PFSK-1 (cell line): Measurements from ENCODE around the gene ELL.

ENCODE experiments used
- FOXP2 ChIP-seq: optimal IDR thresholded peaks from 2 replicates; pipeline ENCODE3; 2011; ENCODE audit warnings: borderline replicate concordance, control low read depth, inconsistent platforms; ENCODE audit not compliant: insufficient read depth; ENCODE audit errors: extremely low read length, extremely low read depth
- POLR2AphosphoS5 ChIP-seq: IDR thresholded peaks from 2 replicates; pipeline ENCODE4 v1.6.1; 2012; ENCODE audit warnings: low read depth, mild to moderate bottlenecking, control low read depth, low read length, moderate library complexity
- REST ChIP-seq, 2 experiments: IDR thresholded peaks; 2 replicates each; pipeline versions ENCODE4 v1.6.1 to v1.8.0; 2011 to 2012; ENCODE audit warnings: low read depth in 2 of 2, low read length in 2 of 2, control low read depth in 1 of 2, inconsistent platforms in 1 of 2, mild to moderate bottlenecking in 1 of 2, moderate library complexity in 1 of 2; ENCODE audit not compliant: insufficient read depth in 1 of 2
- SIN3A ChIP-seq: IDR thresholded peaks from 2 replicates; pipeline ENCODE4 v1.6.1; 2012; ENCODE audit warnings: mild to moderate bottlenecking, low read length, moderate library complexity, borderline replicate concordance; ENCODE audit not compliant: insufficient read depth
- TAF1 ChIP-seq: IDR thresholded peaks from 2 replicates; pipeline ENCODE4 v1.6.1; 2012; ENCODE audit warnings: low read length, control low read depth, borderline replicate concordance; ENCODE audit not compliant: insufficient read depth

The ELL gene

DNA sequence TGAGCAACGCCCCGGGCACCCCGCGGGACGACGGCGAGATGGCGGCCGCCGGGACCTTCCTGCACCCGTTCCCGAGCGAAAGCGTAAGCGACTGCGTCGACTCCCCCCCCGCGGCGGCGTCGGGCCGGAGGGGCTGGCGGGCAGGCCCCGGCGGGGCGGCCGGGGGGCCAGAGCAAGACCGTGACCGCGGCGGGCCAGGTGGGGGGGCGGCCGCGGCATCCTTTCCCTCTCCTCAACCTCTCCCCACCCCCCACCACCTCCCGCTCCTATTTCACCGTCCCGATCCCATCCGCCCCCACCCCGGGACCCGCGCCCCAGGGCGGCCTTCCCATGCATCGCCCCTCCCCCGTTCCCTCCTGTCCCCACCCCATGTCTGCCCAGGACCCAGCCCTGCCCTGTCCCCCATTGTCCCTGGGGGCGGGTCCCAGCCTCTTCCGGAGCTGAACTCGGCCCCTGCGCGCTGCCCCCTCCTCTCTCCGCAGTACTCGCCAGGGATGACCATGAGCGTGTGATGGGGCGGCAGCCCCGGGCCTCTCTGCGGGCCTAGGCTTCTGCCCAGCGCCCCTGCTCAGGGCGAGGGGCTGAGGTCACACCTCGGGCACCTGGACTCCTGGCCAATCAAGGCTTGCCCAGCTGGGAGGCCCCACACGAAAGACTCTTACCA is 88.0 kb downstream of the ELL start:
- TF ChIP-seq REST (IDR thresholded peaks at IDR 0.05; ENCODE audit: insufficient read depth in 1 of 2, low read depth in 2 of 2, low read length in 2 of 2) (no peak), SIN3A (no peak), POLR2AphosphoS5 (no peak; the same call in 1 of the 2 replicates), TAF1 (no peak), FOXP2 (no peak)

GRCh38 chr19:18433015-18433691 is 88.7 kb downstream of the ELL start:
- TF ChIP-seq FOXP2 (no peak), POLR2AphosphoS5 (peak; percentile 31; the same call in 1 of the 2 replicates)

- TF ChIP-seq FOXP2: no peak
- TF ChIP-seq SIN3A: no peak
- no peak for TF ChIP-seq REST (IDR thresholded peaks at IDR 0.05; ENCODE audit: insufficient read depth in 1 of 2, low read depth in 2 of 2, low read length in 2 of 2)
- no peak for TF ChIP-seq POLR2AphosphoS5
- TF ChIP-seq TAF1: no peak
Measured at GRCh38 chr19:18432275-18433014, 89.4 kb downstream of the ELL start.

DNA sequence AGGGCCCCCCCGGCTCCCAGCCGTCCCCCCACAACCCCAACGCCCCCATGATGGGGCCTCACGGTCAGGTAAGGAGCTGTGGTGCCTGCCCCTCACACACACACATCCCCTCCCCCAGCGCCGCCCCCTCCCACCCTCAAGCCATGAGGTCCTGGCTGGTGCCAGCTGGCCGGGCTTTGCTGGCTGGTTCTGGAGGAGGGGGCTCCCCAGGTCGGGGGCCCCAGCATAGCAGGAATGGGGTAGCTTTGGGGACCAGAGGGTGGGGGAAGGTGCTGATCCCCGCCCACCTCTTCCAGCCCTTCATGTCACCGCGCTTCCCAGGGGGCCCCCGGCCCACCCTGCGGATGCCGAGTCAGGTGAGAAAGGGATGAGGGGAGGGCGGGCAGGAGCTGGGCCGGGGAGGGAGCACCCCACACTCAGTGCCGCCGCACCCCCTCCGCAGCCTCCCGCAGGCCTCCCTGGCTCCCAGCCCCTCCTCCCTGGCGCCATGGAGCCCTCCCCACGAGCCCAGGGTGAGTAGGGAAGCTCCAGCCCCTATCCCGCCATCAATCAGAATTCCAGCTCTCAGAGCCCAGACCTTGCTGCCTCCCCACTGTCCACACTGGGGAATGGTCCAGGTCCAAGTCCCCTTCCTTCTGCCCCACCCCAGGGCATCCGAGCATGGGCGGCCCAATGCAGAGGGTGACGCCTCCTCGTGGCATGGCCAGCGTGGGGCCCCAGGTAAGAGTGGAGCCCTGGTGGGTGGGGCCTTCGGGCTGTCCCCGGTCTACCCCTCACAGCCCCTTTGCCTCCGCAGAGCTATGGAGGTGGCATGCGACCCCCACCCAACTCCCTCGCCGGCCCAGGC is 90.3 kb downstream of the ELL start:
- TF ChIP-seq FOXP2: no peak
- no peak for TF ChIP-seq TAF1
- no peak for TF ChIP-seq REST (IDR thresholded peaks at IDR 0.05; ENCODE audit: insufficient read depth in 1 of 2, low read depth in 2 of 2, low read length in 2 of 2)
- TF ChIP-seq SIN3A: no peak
- TF ChIP-seq POLR2AphosphoS5: no peak
